Measurements from ENCODE around the gene CTSL. TPM values are rescaled to one million over a fixed set of nuclear protein-coding genes. Genes with fewer than 3 reads are reported as not detected.

CTSL gene
- total and polyA plus RNA-seq, 2 experiments from 2014 or later: 34.5 to 35.3 TPM

DNA sequence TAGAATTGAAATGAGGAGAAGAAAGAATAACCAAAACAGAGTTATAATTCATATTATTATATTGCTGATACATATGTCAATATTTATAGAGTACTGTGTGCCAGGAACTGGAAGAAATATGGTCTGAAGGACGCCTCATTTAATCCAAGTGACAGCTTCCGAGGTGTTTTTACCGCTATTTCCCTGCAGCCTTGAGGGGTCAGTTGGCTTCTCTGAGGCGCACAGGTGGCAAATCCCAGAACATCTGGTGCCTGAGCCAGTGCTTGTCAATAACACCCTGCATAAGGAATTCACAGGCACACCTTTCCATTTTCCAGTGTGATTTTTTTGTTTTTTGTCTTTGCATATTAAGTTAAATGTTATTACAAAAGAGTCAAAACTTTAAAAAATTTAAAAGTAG is 43.3 kb upstream of the CTSL start:
- H3K27me3 Mint-ChIP-seq (ENCODE audit: insufficient read depth, low read depth, poor library complexity): peaks cover 7% of the 10 kb centered on the region
- no peaks in the 10 kb centered on the region for H3K9me3 Mint-ChIP-seq
- Histone ChIP-seq H3K27me3 (ENCODE audit: insufficient read depth) (no peaks in the 10 kb centered on the region), H3K4me2 (no peak overlapping the region), H3F3A (replicated peaks; ENCODE audit: low read depth) (no peaks in the 10 kb centered on the region), H2AFZ (no peak overlapping the region), H4K20me1 (replicated peaks; ENCODE audit: insufficient read depth) (no peaks in the 10 kb centered on the region; the same call in none of the 2 replicates), H3K36me3 (ENCODE audit: insufficient read depth) (peaks cover 20% of the 10 kb centered on the region), H3K79me2 (replicated peaks; ENCODE audit: insufficient read depth) (peaks cover 6% of the 10 kb centered on the region), H3K27ac (ENCODE audit: low read depth) (no peak overlapping the region), H3K9me2 (ENCODE audit: insufficient read depth) (no peaks in the 10 kb centered on the region), H3K4me3 (no peak overlapping the region), H3K4me1 (ENCODE audit: insufficient read depth) (0 out of 2 replicates have a peak, but pooled peaks cover 4% of the 10 kb centered on the region)
- H3K4me1 Mint-ChIP-seq: peaks cover 24% of the 10 kb centered on the region
- H3K36me3 Mint-ChIP-seq (ENCODE audit: low read depth): peaks cover 66% of the 10 kb centered on the region
- no peak for ATAC-seq
- no peak overlapping the region for H3K4me3 Mint-ChIP-seq
- no peak overlapping the region for H3K27ac Mint-ChIP-seq
- no peak for DNase-seq (ENCODE audit: low spot score)
- TF ChIP-seq EZH2 (IDR thresholded peaks at IDR 0.05; ENCODE audit: low read depth, unreplicated experiment) (no peak), CREB1 (CRISPR knock-in tag; IDR thresholded peaks at IDR 0.05; ENCODE audit: low read depth) (no peak), ZNF114 (CRISPR knock-in tag; IDR thresholded peaks at IDR 0.05) (no peak), ZNF331 (CRISPR knock-in tag; IDR thresholded peaks at IDR 0.05; ENCODE audit: low read depth) (no peak), EZH2phosphoT487 (IDR thresholded peaks at IDR 0.05; ENCODE audit: unreplicated experiment) (no peak), NANOG (IDR thresholded peaks at IDR 0.05; ENCODE audit: borderline replicate concordance) (no peak), STAT1 (IDR thresholded peaks at IDR 0.05; ENCODE audit: unreplicated experiment) (no peak), JUNB (IDR thresholded peaks at IDR 0.05; ENCODE audit: unreplicated experiment) (no peak), POLR2AphosphoS5 (IDR thresholded peaks at IDR 0.05; ENCODE audit: low read depth) (no peak)
- TF ChIP-seq, protein P1, sequence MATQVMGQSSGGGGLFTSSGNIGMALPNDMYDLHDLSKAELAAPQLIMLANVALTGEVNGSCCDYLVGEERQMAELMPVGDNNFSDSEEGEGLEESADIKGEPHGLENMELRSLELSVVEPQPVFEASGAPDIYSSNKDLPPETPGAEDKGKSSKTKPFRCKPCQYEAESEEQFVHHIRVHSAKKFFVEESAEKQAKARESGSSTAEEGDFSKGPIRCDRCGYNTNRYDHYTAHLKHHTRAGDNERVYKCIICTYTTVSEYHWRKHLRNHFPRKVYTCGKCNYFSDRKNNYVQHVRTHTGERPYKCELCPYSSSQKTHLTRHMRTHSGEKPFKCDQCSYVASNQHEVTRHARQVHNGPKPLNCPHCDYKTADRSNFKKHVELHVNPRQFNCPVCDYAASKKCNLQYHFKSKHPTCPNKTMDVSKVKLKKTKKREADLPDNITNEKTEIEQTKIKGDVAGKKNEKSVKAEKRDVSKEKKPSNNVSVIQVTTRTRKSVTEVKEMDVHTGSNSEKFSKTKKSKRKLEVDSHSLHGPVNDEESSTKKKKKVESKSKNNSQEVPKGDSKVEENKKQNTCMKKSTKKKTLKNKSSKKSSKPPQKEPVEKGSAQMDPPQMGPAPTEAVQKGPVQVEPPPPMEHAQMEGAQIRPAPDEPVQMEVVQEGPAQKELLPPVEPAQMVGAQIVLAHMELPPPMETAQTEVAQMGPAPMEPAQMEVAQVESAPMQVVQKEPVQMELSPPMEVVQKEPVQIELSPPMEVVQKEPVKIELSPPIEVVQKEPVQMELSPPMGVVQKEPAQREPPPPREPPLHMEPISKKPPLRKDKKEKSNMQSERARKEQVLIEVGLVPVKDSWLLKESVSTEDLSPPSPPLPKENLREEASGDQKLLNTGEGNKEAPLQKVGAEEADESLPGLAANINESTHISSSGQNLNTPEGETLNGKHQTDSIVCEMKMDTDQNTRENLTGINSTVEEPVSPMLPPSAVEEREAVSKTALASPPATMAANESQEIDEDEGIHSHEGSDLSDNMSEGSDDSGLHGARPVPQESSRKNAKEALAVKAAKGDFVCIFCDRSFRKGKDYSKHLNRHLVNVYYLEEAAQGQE (IDR thresholded peaks at IDR 0.05; ENCODE audit: unreplicated experiment): no peak
- TF ChIP-seq, protein P2, sequence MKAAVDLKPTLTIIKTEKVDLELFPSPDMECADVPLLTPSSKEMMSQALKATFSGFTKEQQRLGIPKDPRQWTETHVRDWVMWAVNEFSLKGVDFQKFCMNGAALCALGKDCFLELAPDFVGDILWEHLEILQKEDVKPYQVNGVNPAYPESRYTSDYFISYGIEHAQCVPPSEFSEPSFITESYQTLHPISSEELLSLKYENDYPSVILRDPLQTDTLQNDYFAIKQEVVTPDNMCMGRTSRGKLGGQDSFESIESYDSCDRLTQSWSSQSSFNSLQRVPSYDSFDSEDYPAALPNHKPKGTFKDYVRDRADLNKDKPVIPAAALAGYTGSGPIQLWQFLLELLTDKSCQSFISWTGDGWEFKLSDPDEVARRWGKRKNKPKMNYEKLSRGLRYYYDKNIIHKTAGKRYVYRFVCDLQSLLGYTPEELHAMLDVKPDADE (IDR thresholded peaks at IDR 0.05): no peak
- TF ChIP-seq, protein P3, sequence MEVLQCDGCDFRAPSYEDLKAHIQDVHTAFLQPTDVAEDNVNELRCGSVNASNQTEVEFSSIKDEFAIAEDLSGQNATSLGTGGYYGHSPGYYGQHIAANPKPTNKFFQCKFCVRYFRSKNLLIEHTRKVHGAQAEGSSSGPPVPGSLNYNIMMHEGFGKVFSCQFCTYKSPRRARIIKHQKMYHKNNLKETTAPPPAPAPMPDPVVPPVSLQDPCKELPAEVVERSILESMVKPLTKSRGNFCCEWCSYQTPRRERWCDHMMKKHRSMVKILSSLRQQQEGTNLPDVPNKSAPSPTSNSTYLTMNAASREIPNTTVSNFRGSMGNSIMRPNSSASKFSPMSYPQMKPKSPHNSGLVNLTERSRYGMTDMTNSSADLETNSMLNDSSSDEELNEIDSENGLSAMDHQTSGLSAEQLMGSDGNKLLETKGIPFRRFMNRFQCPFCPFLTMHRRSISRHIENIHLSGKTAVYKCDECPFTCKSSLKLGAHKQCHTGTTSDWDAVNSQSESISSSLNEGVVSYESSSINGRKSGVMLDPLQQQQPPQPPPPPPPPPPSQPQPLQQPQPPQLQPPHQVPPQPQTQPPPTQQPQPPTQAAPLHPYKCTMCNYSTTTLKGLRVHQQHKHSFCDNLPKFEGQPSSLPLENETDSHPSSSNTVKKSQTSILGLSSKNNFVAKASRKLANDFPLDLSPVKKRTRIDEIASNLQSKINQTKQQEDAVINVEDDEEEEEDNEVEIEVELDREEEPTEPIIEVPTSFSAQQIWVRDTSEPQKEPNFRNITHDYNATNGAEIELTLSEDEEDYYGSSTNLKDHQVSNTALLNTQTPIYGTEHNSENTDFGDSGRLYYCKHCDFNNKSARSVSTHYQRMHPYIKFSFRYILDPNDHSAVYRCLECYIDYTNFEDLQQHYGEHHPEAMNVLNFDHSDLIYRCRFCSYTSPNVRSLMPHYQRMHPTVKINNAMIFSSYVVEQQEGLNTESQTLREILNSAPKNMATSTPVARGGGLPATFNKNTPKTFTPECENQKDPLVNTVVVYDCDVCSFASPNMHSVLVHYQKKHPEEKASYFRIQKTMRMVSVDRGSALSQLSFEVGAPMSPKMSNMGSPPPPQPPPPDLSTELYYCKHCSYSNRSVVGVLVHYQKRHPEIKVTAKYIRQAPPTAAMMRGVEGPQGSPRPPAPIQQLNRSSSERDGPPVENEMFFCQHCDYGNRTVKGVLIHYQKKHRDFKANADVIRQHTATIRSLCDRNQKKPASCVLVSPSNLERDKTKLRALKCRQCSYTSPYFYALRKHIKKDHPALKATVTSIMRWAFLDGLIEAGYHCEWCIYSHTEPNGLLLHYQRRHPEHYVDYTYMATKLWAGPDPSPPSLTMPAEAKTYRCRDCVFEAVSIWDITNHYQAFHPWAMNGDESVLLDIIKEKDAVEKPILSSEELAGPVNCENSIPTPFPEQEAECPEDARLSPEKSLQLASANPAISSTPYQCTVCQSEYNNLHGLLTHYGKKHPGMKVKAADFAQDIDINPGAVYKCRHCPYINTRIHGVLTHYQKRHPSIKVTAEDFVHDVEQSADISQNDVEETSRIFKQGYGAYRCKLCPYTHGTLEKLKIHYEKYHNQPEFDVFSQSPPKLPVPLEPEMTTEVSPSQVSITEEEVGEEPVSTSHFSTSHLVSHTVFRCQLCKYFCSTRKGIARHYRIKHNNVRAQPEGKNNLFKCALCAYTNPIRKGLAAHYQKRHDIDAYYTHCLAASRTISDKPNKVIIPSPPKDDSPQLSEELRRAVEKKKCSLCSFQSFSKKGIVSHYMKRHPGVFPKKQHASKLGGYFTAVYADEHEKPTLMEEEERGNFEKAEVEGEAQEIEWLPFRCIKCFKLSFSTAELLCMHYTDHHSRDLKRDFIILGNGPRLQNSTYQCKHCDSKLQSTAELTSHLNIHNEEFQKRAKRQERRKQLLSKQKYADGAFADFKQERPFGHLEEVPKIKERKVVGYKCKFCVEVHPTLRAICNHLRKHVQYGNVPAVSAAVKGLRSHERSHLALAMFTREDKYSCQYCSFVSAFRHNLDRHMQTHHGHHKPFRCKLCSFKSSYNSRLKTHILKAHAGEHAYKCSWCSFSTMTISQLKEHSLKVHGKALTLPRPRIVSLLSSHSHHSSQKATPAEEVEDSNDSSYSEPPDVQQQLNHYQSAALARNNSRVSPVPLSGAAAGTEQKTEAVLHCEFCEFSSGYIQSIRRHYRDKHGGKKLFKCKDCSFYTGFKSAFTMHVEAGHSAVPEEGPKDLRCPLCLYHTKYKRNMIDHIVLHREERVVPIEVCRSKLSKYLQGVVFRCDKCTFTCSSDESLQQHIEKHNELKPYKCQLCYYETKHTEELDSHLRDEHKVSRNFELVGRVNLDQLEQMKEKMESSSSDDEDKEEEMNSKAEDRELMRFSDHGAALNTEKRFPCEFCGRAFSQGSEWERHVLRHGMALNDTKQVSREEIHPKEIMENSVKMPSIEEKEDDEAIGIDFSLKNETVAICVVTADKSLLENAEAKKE (CRISPR knock-in tag; IDR thresholded peaks at IDR 0.05): no peak
- TF ChIP-seq, protein P4, sequence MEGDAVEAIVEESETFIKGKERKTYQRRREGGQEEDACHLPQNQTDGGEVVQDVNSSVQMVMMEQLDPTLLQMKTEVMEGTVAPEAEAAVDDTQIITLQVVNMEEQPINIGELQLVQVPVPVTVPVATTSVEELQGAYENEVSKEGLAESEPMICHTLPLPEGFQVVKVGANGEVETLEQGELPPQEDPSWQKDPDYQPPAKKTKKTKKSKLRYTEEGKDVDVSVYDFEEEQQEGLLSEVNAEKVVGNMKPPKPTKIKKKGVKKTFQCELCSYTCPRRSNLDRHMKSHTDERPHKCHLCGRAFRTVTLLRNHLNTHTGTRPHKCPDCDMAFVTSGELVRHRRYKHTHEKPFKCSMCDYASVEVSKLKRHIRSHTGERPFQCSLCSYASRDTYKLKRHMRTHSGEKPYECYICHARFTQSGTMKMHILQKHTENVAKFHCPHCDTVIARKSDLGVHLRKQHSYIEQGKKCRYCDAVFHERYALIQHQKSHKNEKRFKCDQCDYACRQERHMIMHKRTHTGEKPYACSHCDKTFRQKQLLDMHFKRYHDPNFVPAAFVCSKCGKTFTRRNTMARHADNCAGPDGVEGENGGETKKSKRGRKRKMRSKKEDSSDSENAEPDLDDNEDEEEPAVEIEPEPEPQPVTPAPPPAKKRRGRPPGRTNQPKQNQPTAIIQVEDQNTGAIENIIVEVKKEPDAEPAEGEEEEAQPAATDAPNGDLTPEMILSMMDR (conservative IDR thresholded peaks at IDR 0.05; ENCODE audit: low read depth in 2 of 2): no peak
